ENCODE measurements around the gene EPG5.
"Not testable (repeated sequence)": the region's sequence is repeated elsewhere in the genome, so short reads cannot be mapped to it uniquely, and the experiment has no call there.

EPG5 gene

DNA sequence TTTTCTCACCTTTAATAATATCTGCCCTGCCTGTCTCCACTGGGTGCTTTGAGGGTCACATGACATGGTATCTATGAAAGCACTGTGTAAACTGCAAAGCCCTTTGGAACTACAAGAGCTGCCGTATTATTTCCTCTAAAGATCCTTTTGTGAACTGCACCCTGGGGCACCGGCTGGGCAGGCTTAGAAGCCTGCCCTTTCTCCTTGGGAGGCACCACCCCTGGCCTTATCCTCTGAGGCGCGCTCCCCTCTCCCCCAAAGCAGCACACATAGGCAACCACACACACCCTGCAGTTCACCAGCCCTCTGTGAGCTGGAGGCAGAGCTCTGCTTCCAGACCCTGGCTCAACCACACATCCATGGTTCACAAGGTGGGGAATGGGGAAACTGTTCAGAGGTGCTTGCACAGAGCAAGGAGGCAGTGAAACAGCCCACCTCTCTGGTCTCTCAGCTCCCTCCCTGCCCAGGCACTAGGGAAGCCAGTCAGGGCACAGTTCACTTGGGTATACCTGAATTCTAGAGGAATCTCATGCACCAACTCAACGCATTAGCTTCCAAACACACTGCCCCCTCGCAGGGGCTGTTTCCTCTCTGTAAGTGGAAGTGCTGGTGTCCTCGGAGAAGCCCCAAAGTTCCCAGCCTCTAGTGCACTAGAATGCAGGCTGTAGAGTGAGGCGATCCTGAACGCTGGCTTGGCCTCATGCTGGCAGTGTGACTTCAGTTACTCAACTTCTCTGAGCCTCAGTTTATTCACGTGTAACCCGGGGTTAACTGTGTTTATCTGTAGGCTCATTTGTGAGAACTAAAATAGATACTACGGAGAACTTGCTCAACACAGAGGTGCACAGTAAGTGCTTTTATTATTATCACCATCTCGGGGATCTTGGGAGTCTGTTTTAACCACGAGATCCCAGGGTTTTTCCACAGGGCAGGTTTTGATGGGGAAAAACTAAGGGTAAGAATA lies 130.6 kb downstream of the EPG5 start:
- no peak for DNase-seq

GRCh38 chr18:45835057-45835636 lies 132.0 kb downstream of the EPG5 start:
- no peak for DNase-seq

- no peak for DNase-seq
Measured at GRCh38 chr18:45834306-45834705, 132.8 kb downstream of the EPG5 start.

DNA sequence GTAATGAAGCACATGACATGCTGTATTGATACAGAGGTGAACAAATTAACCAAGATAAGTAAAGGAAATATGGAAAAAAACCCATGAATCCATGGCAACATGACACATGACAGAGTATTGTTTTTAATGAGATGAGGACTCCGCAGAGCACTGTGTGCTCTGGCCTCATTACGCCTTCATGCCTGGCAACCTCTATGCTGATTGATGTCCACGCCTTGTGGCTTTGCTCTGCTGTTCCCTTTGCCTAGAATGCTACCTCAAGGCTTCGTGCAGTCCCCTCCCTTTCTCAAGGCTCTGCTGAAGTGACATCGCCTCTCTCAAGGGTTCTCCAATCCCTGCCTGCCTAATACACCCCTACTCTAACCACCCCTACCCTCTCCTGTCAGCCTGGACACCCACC lies 133.3 kb downstream of the EPG5 start:
- no peak for DNase-seq

DNA sequence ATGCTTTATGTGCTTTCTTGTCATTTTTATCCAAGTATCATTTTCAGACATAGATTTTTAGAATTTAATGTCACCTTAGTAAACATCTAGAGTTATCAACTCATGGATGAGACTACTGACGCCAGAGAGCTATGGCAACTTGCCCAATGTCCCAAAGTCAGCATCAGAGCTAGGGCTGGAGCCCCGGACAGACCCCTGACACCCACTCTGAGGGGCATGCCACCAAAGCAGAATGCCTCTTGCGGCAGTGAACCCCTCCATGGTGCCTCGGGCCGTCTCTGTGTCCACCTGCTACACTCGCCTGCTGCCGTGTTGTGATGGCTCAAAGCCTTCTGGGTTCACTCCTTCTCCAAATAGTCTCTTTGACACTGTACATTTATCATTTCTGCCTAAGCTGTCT lies 136.2 kb downstream of the EPG5 start:
- no peak for DNase-seq

GRCh38 chr18:45829855-45830254 lies 137.3 kb downstream of the EPG5 start:
- DNase-seq: no peak

- no peak for DNase-seq
Measured at GRCh38 chr18:45828917-45829811, 138.0 kb downstream of the EPG5 start.

GRCh38 chr18:45826716-45827115 lies 140.4 kb downstream of the EPG5 start:
- DNase-seq: not testable (repeated sequence)

DNA sequence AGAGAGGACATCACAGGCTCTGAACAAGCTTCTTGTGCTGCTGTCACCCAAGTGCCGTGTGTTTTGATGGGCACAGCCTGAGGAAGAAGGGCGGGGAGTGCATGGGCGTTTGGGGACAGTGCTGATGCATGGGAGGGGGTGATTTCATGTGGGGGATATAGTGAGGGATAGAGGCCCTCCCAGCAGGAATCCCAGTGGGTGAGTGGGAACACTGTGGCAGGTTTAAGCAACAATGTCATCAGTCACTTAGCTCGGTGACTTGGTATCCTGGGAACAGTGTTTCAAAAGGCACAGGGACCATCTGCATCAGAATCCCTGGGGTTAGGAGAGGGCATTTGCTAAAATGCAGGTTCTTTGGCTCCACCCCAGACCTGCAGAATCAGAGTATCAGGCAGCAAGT lies 141.0 kb downstream of the EPG5 start:
- no peak for DNase-seq

GRCh38 chr18:45825258-45826044 lies 141.7 kb downstream of the EPG5 start, which contains the start of gene SIGLEC15:
TSS of gene SIGLEC15 (plus strand) at chr18:45825675. CDS start at chr18:45825729, 54 bp downstream.
- DNase-seq: no peak

DNA sequence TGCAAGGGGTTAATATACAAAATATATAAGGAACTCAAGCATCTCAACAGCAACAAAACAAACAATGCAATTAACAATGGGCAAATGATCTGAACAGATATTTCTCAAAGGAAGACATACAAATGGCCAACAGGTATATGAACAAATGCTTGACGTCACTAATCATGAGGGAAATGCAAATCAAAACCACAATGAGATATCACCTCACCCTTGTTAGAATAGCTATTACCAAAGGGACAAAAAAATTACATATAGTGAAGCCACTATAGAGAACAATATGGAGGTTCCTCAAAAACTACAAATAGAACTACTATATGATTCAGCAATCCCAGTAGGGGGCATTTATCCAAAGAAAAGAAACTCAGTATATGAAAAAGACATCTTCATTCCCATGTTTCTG lies 145.4 kb downstream of the EPG5 start:
- DNase-seq: no peak

GRCh38 chr18:45821026-45821425 lies 146.1 kb downstream of the EPG5 start:
- DNase-seq: no peak

GRCh38 chr18:45820106-45820745 lies 146.9 kb downstream of the EPG5 start:
- no peak for DNase-seq

GRCh38 chr18:45818765-45819164 lies 148.4 kb downstream of the EPG5 start:
- not testable (repeated sequence) for DNase-seq

GRCh38 chr18:45817543-45817942 lies 149.6 kb downstream of the EPG5 start:
- DNase-seq: no peak

DNA sequence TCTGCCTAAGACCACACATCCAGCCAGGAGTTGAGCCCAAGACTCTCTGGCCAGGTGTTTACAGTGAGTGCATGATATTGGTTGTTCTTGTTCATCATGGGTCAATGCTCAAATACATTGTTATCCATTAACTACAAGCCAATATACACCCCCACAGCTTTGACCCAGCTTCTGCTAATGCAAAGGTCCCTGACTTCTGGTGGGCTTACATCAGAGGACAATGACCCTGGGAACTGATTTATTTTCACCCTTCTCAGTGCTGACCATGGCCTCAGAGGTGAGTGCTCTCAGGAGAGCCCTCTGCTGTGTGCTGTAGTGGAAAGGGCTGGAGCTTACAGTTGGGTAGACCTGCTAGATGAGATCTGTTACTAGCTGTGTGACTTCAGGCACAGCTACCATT lies 152.4 kb downstream of the EPG5 start:
- not testable (repeated sequence) for DNase-seq

GRCh38 chr18:45807144-45807543 lies 160.0 kb downstream of the EPG5 start:
- not testable (repeated sequence) for DNase-seq

GRCh38 chr18:45806226-45806625 lies 160.9 kb downstream of the EPG5 start:
- DNase-seq: no peak

DNA sequence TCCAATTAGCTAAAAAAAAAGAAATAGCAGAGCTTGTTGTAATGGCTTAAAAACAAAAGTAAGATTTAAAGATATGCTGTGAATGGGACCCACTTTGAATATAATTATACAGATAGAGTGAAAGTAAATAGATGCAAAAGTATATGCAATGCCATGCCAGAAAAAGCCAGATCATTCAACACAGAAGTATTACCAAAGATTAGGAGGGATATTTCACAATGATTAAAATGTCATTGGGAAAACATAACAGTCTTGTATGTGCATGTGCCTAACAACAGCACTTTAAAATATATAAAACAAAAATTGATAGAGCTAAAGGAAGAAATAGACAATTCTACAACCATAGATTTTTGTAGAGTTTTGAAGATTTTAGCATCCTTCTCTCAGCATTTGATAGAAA lies 161.6 kb downstream of the EPG5 start:
- DNase-seq: no peak

GRCh38 chr18:45802814-45803492 lies 164.2 kb downstream of the EPG5 start:
- DNase-seq: no peak

DNA sequence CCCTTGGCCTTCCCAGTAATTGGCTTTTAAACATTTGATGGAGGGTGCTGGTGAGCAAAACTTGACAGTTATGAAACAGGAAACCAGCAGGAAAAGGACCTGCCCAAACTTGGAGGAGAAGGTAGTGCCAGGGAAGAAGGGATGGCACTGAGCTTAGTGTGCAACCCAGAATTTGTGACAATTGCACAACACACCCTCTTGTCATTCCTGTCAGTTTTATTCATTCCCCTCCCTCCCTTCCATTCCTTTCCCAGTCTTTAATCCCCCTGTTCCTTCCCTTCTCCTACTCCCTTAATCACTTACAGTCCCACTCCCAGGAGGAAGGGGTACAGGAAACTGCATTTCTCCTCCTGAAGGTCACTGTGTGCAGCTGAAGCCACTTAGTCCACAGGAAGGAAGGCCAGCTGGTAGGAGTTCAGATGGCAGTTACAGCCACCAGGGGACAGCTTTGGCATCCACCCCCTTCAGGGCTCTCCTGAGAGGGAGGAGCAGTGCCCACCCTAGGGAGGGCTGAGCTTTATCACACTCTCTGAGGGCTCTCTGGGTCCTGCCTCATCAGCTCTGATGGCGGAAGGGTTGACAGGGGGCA lies 165.6 kb downstream of the EPG5 start:
- no peak for DNase-seq

Data from NCI-H510A (cell line).